ENCODE results near the gene CDH3.

The CDH3 gene

GRCh38 chr16:68660359-68660795 lies 15.3 kb downstream of the CDH3 start:
- Mint-ChIP-seq H3K4me3 (no peak overlapping the region), H3K4me1 (peaks cover 2% of the 10 kb centered on the region), H3K27ac (no peak overlapping the region), H3K36me3 (ENCODE audit: low read depth) (no peaks in the 10 kb centered on the region), H3K27me3 (peaks cover 26% of the 10 kb centered on the region), H3K9me3 (no peaks in the 10 kb centered on the region)
- ATAC-seq: no peak
- no peak for DNase-seq

GRCh38 chr16:68662035-68662434 lies 16.9 kb downstream of the CDH3 start:
- no peak overlapping the region for H3K4me3 Mint-ChIP-seq
- H3K36me3 Mint-ChIP-seq (ENCODE audit: low read depth): no peaks in the 10 kb centered on the region
- no peak for DNase-seq
- peaks cover 2% of the 10 kb centered on the region for H3K4me1 Mint-ChIP-seq
- H3K27ac Mint-ChIP-seq: no peak overlapping the region
- H3K27me3 Mint-ChIP-seq: peaks cover 23% of the 10 kb centered on the region
- no peaks in the 10 kb centered on the region for H3K9me3 Mint-ChIP-seq
- ATAC-seq: no peak

GRCh38 chr16:68664297-68664696 lies 19.2 kb downstream of the CDH3 start:
- Mint-ChIP-seq H3K27me3 (peaks cover 17% of the 10 kb centered on the region), H3K27ac (no peak overlapping the region), H3K4me3 (no peak overlapping the region), H3K9me3 (no peaks in the 10 kb centered on the region), H3K36me3 (ENCODE audit: low read depth) (no peaks in the 10 kb centered on the region), H3K4me1 (peaks cover 21% of the 10 kb centered on the region)
- DNase-seq (no peak), ATAC-seq (no peak)

GRCh38 chr16:68665501-68665900 lies 20.4 kb downstream of the CDH3 start:
- no peak overlapping the region for H3K4me3 Mint-ChIP-seq
- H3K36me3 Mint-ChIP-seq (ENCODE audit: low read depth): no peaks in the 10 kb centered on the region
- peaks cover 11% of the 10 kb centered on the region for H3K27me3 Mint-ChIP-seq
- no peak for ATAC-seq
- H3K9me3 Mint-ChIP-seq: no peaks in the 10 kb centered on the region
- no peak for DNase-seq
- H3K27ac Mint-ChIP-seq: no peak overlapping the region
- H3K4me1 Mint-ChIP-seq: peaks cover 20% of the 10 kb centered on the region

- Mint-ChIP-seq H3K4me1 (peaks cover 20% of the 10 kb centered on the region), H3K9me3 (no peaks in the 10 kb centered on the region), H3K4me3 (no peak overlapping the region), H3K27ac (peak overlapping the region; percentile 13), H3K36me3 (ENCODE audit: low read depth) (no peaks in the 10 kb centered on the region), H3K27me3 (no peaks in the 10 kb centered on the region)
- peak; percentile 99 for ATAC-seq
- peak; percentile 17 for DNase-seq
Observed at GRCh38 chr16:68668266-68668665, 23.2 kb downstream of the CDH3 start.

GRCh38 chr16:68676113-68676860 lies 31.2 kb downstream of the CDH3 start:
- DNase-seq (no peak), ATAC-seq (no peak)
- Mint-ChIP-seq H3K9me3 (no peaks in the 10 kb centered on the region), H3K27me3 (no peaks in the 10 kb centered on the region), H3K27ac (no peak overlapping the region), H3K4me1 (no peaks in the 10 kb centered on the region), H3K4me3 (no peak overlapping the region), H3K36me3 (ENCODE audit: low read depth) (no peaks in the 10 kb centered on the region)

GRCh38 chr16:68681038-68681437 lies 35.9 kb downstream of the CDH3 start:
- H3K27me3 Mint-ChIP-seq: no peaks in the 10 kb centered on the region
- ATAC-seq: no peak
- no peaks in the 10 kb centered on the region for H3K4me1 Mint-ChIP-seq
- H3K36me3 Mint-ChIP-seq (ENCODE audit: low read depth): no peaks in the 10 kb centered on the region
- no peak overlapping the region for H3K4me3 Mint-ChIP-seq
- no peak overlapping the region for H3K27ac Mint-ChIP-seq
- DNase-seq: no peak
- H3K9me3 Mint-ChIP-seq: no peaks in the 10 kb centered on the region

- Mint-ChIP-seq H3K9me3 (no peaks in the 10 kb centered on the region), H3K27ac (no peak overlapping the region), H3K36me3 (ENCODE audit: low read depth) (no peaks in the 10 kb centered on the region), H3K4me3 (no peak overlapping the region), H3K27me3 (no peaks in the 10 kb centered on the region), H3K4me1 (no peaks in the 10 kb centered on the region)
- ATAC-seq (no peak), DNase-seq (no peak)
Observed at GRCh38 chr16:68685685-68686478, 40.8 kb downstream of the CDH3 start.

- Mint-ChIP-seq H3K27me3 (no peaks in the 10 kb centered on the region), H3K36me3 (ENCODE audit: low read depth) (no peaks in the 10 kb centered on the region), H3K27ac (no peak overlapping the region), H3K4me3 (no peak overlapping the region), H3K4me1 (no peaks in the 10 kb centered on the region), H3K9me3 (no peaks in the 10 kb centered on the region)
- ATAC-seq (no peak), DNase-seq (no peak)
Observed at GRCh38 chr16:68686905-68687304, 41.8 kb downstream of the CDH3 start.

- Mint-ChIP-seq H3K9me3 (no peaks in the 10 kb centered on the region), H3K27me3 (no peaks in the 10 kb centered on the region), H3K4me1 (no peaks in the 10 kb centered on the region), H3K27ac (no peak overlapping the region), H3K4me3 (no peak overlapping the region), H3K36me3 (ENCODE audit: low read depth) (no peaks in the 10 kb centered on the region)
- ATAC-seq: no peak
- DNase-seq: no peak
Observed at GRCh38 chr16:68689921-68690320, 44.8 kb downstream of the CDH3 start.

- DNase-seq: no peak
- H3K36me3 Mint-ChIP-seq (ENCODE audit: low read depth): no peaks in the 10 kb centered on the region
- H3K9me3 Mint-ChIP-seq: no peaks in the 10 kb centered on the region
- no peak for ATAC-seq
- H3K4me3 Mint-ChIP-seq: no peak overlapping the region
- H3K27me3 Mint-ChIP-seq: no peaks in the 10 kb centered on the region
- H3K27ac Mint-ChIP-seq: no peak overlapping the region
- no peaks in the 10 kb centered on the region for H3K4me1 Mint-ChIP-seq
Observed at GRCh38 chr16:68695575-68695974, 50.5 kb downstream of the CDH3 start.

GRCh38 chr16:68696514-68696913 lies 51.4 kb downstream of the CDH3 start:
- H3K9me3 Mint-ChIP-seq: no peaks in the 10 kb centered on the region
- H3K27me3 Mint-ChIP-seq: no peaks in the 10 kb centered on the region
- H3K36me3 Mint-ChIP-seq (ENCODE audit: low read depth): no peaks in the 10 kb centered on the region
- no peaks in the 10 kb centered on the region for H3K4me1 Mint-ChIP-seq
- DNase-seq: no peak
- H3K4me3 Mint-ChIP-seq: no peak overlapping the region
- H3K27ac Mint-ChIP-seq: no peak overlapping the region
- no peak for ATAC-seq

GRCh38 chr16:68698091-68698490 lies 53.0 kb downstream of the CDH3 start:
- Mint-ChIP-seq H3K27me3 (no peaks in the 10 kb centered on the region), H3K9me3 (no peaks in the 10 kb centered on the region), H3K36me3 (ENCODE audit: low read depth) (no peaks in the 10 kb centered on the region), H3K4me3 (no peak overlapping the region), H3K4me1 (no peaks in the 10 kb centered on the region), H3K27ac (no peak overlapping the region)
- DNase-seq (no peak), ATAC-seq (no peak)

GRCh38 chr16:68700120-68700519 lies 55.0 kb downstream of the CDH3 start:
- peaks cover 3% of the 10 kb centered on the region for H3K4me1 Mint-ChIP-seq
- no peak for ATAC-seq
- peaks cover 4% of the 10 kb centered on the region for H3K27me3 Mint-ChIP-seq
- H3K9me3 Mint-ChIP-seq: no peaks in the 10 kb centered on the region
- no peak overlapping the region for H3K4me3 Mint-ChIP-seq
- DNase-seq: no peak
- H3K36me3 Mint-ChIP-seq (ENCODE audit: low read depth): no peaks in the 10 kb centered on the region
- no peak overlapping the region for H3K27ac Mint-ChIP-seq

- ATAC-seq: no peak
- H3K4me1 Mint-ChIP-seq: peaks cover 3% of the 10 kb centered on the region
- peaks cover 4% of the 10 kb centered on the region for H3K27me3 Mint-ChIP-seq
Observed at GRCh38 chr16:68700831-68701230, 55.7 kb downstream of the CDH3 start.

More at GRCh38 chr16:68700831-68701230, 55.7 kb downstream of the CDH3 start:
- H3K9me3 Mint-ChIP-seq: no peaks in the 10 kb centered on the region
- no peak overlapping the region for H3K27ac Mint-ChIP-seq
- no peaks in the 10 kb centered on the region for H3K36me3 Mint-ChIP-seq (ENCODE audit: low read depth)
- DNase-seq: no peak
- no peak overlapping the region for H3K4me3 Mint-ChIP-seq

All from activated naive CD8-positive, alpha-beta T cell treated with anti-CD3 and anti-CD28 coated beads, Interleukin-2, amount 50 U/mL, for 24 hours (primary cell).